Activated CD8-positive, alpha-beta T cell treated with anti-CD3 and anti-CD28 coated beads for 36 hours (primary cell): ENCODE data around the gene VEGFB. TPM values are rescaled to one million over a fixed set of nuclear protein-coding genes. Genes with fewer than 3 reads are reported as not detected.

ENCODE experiments used
- ATAC-seq: fragments of 200-7000 bp; cut with Tn5 transposase; one replicate; pipeline ENCODE4 v1.10.0; 2021; ENCODE audit warnings: mild to moderate bottlenecking, moderate library complexity
- CTCF ChIA-PET: fragments of 350-600 bp; sonication (Branson Sonifier 250); formaldehyde crosslinking; loops from one replicate; lab custom pipeline; 2021; ENCODE audit warnings: antibody characterized with exemption; lab: Charles Lee
- POLR2A ChIA-PET: fragments of 350-600 bp; sonication (Branson Sonifier 250); formaldehyde crosslinking; loops from one replicate; lab custom pipeline; 2021; ENCODE audit warnings: antibody characterized with exemption; lab: Charles Lee
- DNase-seq: peaks from one replicate; pipeline ENCODE4 v3.0.0-alpha.2; 2020
- H3K27ac Mint-ChIP-seq: one replicate; pipeline ENCODE4 v1.8.0; 2021; ENCODE audit warnings: mild to moderate bottlenecking, mixed read lengths
- H3K27me3 Mint-ChIP-seq: one replicate; pipeline ENCODE4 v1.8.0; 2021; ENCODE audit warnings: mixed read lengths
- H3K36me3 Mint-ChIP-seq: one replicate; pipeline ENCODE4 v1.8.0; 2021; ENCODE audit warnings: low read depth, mixed read lengths
- H3K4me1 Mint-ChIP-seq: one replicate; pipeline ENCODE4 v1.8.0; 2021; ENCODE audit warnings: low read depth, mixed read lengths
- H3K4me3 Mint-ChIP-seq: one replicate; pipeline ENCODE4 v1.8.0; 2021; ENCODE audit warnings: mild to moderate bottlenecking, moderate library complexity, mixed read lengths
- H3K9me3 Mint-ChIP-seq: one replicate; pipeline ENCODE4 v1.8.0; 2021; ENCODE audit warnings: mixed read lengths
- CTCF ChIP-seq: fragments of 200-600 bp; IDR thresholded peaks from one replicate; pipeline ENCODE4 v1.8.0; 2022; ENCODE audit warnings: antibody characterized with exemption, mild to moderate bottlenecking
- intact Hi-C: fragments of 100-400 bp; cut with micrococcal nuclease; formaldehyde crosslinking; loops from one replicate; pipeline ENCODE4 v1.10.0; 2022
- total RNA-seq, 2 experiments: library from RNA; stranded (reverse); gene quantifications; one replicate each; pipeline ENCODE4 v1.2.3, GENCODE V29; 2021

VEGFB gene
- total RNA-seq, 2 experiments from 2014 or later: 86.6 to 104 TPM

- DNase-seq: no peak
- peaks cover 26% of the 10 kb centered on the region for H3K36me3 Mint-ChIP-seq
- no peak for TF ChIP-seq CTCF
- intact Hi-C loops: no loop called here
- H3K9me3 Mint-ChIP-seq: no peaks in the 10 kb centered on the region
- H3K4me1 Mint-ChIP-seq: peaks cover 14% of the 10 kb centered on the region
- ChIA-PET CTCF (interaction anchor here (4.0 kb wide), 1 partner anchor 13 kb away, joined by 34 read pairs; the partner anchor contains the start of gene FERMT3), POLR2A (interaction anchor here (0.6 to 4.4 kb wide), 6 partner anchors 8 to 34 kb away, joined by 3 to 33 read pairs (median 6); partner anchors contain the start of genes FERMT3 and STIP1)
- no peaks in the 10 kb centered on the region for H3K27me3 Mint-ChIP-seq
- H3K27ac Mint-ChIP-seq: no peak overlapping the region
- H3K4me3 Mint-ChIP-seq: no peak overlapping the region
- ATAC-seq: no peak
Measured at GRCh38 chr11:64219354-64219684, 15.1 kb upstream of the VEGFB start.

- no peaks in the 10 kb centered on the region for H3K27me3 Mint-ChIP-seq
- DNase-seq: no peak
- intact Hi-C loops: no loop called here
- ATAC-seq: no peak
- peaks cover 12% of the 10 kb centered on the region for H3K4me1 Mint-ChIP-seq
- no peak for TF ChIP-seq CTCF
- CTCF ChIA-PET: interaction anchor here (4.0 kb wide), 1 partner anchor 14 kb away, joined by 34 read pairs; the partner anchor contains the start of gene FERMT3
- H3K9me3 Mint-ChIP-seq: no peaks in the 10 kb centered on the region
- no peak overlapping the region for H3K4me3 Mint-ChIP-seq
- POLR2A ChIA-PET: interaction anchor here (0.8 to 2.6 kb wide), 5 partner anchors 9 to 34 kb away, joined by 3 to 14 read pairs (median 6); partner anchors contain the start of genes FERMT3 and STIP1
- H3K36me3 Mint-ChIP-seq: peaks cover 24% of the 10 kb centered on the region
- H3K27ac Mint-ChIP-seq: no peak overlapping the region
Measured at GRCh38 chr11:64219755-64220154, 14.6 kb upstream of the VEGFB start.

- H3K4me1 Mint-ChIP-seq: peaks cover 12% of the 10 kb centered on the region
- ChIA-PET CTCF (no interaction called here), POLR2A (interaction anchor here (0.7 to 2.6 kb wide), 4 partner anchors 9 to 19 kb away, joined by 3 to 14 read pairs (median 6); partner anchors contain the start of gene FERMT3)
- DNase-seq (no peak), ATAC-seq (no peak)
- intact Hi-C loops: no loop called here
- no peak overlapping the region for H3K4me3 Mint-ChIP-seq
- H3K27me3 Mint-ChIP-seq: no peaks in the 10 kb centered on the region
- TF ChIP-seq CTCF: no peak
- H3K9me3 Mint-ChIP-seq: no peaks in the 10 kb centered on the region
- peaks cover 18% of the 10 kb centered on the region for H3K36me3 Mint-ChIP-seq
- H3K27ac Mint-ChIP-seq: no peak overlapping the region
Measured at GRCh38 chr11:64220271-64220670, 14.1 kb upstream of the VEGFB start.

GRCh38 chr11:64220798-64221197, 13.6 kb upstream of the VEGFB start:
- ATAC-seq (no peak), DNase-seq (no peak)
- CTCF ChIA-PET: no interaction called here
- no peak for TF ChIP-seq CTCF
- intact Hi-C loops: no loop called here
- POLR2A ChIA-PET: interaction anchor here (0.7 to 2.6 kb wide), 4 partner anchors 10 to 19 kb away, joined by 3 to 14 read pairs (median 6); partner anchors contain the start of gene FERMT3
- no peak overlapping the region for H3K27ac Mint-ChIP-seq
- H3K9me3 Mint-ChIP-seq: no peaks in the 10 kb centered on the region
- H3K4me3 Mint-ChIP-seq: no peak overlapping the region
- H3K36me3 Mint-ChIP-seq: peaks cover 18% of the 10 kb centered on the region
- peaks cover 13% of the 10 kb centered on the region for H3K4me1 Mint-ChIP-seq
- no peaks in the 10 kb centered on the region for H3K27me3 Mint-ChIP-seq

- POLR2A ChIA-PET: interaction anchor here (1.6 to 6.0 kb wide), 4 partner anchors 9 to 27 kb away, joined by 3 to 151 read pairs (median 8); partner anchors contain the start of gene FERMT3
- Mint-ChIP-seq H3K9me3 (no peaks in the 10 kb centered on the region), H3K27ac (no peak overlapping the region), H3K36me3 (peaks cover 17% of the 10 kb centered on the region), H3K4me3 (no peak overlapping the region), H3K4me1 (peaks cover 16% of the 10 kb centered on the region), H3K27me3 (no peaks in the 10 kb centered on the region)
- DNase-seq: no peak
- intact Hi-C loops: no loop called here
- no peak for ATAC-seq
- no peak for TF ChIP-seq CTCF
- CTCF ChIA-PET: interaction anchor here (5.3 kb wide), 1 partner anchor 16 kb away, joined by 45 read pairs; the partner anchor contains the start of gene FERMT3
Measured at GRCh38 chr11:64222651-64223000, 11.8 kb upstream of the VEGFB start.
